ENCODE measurements around the gene NUDT15.

- TF ChIP-seq POLR2A (IDR thresholded peaks at IDR 0.05; ENCODE audit: low read length) (no peak), GATA1 (IDR thresholded peaks at IDR 0.05; ENCODE audit: low read depth, low read length) (no peak)
Measured at GRCh38 chr13:48040896-48041295, 3.4 kb downstream of the NUDT15 start.
